ENCODE data around the gene C17orf107. TPM values are rescaled to one million over a fixed set of nuclear protein-coding genes. Genes with fewer than 3 reads are reported as not detected.
"Not testable (repeated sequence)": the region's sequence is repeated elsewhere in the genome, so short reads cannot be mapped to it uniquely, and the experiment has no call there.

Gene C17orf107
- total RNA-seq, 1 experiment from 2014 or later: 2.1 TPM

DNA sequence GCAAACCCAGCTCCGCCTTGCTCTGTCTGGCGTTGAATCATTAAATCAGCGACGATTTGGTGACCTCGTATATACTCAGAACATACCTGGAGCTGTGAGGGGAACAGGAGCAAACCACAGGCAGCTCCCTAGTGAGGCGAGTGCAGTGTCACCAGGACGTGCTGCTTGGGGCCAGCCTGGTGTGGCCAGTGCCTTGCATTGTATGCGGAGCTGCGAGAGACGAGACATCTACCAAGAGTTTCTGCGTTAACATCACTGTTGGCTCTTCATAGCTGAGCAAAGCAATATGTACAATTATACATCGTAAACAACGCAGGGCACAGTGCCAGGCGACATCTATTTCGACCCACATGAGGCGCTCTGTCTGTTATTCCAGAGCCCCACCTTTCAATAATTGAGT, 38.3 kb upstream of the C17orf107 start:
- intact Hi-C loops (cut with micrococcal nuclease; ENCODE audit: unreplicated experiment): no loop called here
- Mint-ChIP-seq H3K27ac (ENCODE audit: unreplicated experiment) (no peak overlapping the region), H3K9me3 (ENCODE audit: low read depth, unreplicated experiment) (no peaks in the 10 kb centered on the region), H3K27me3 (ENCODE audit: unreplicated experiment) (no peaks in the 10 kb centered on the region), H3K4me3 (ENCODE audit: low read depth, unreplicated experiment) (no peak overlapping the region), H3K4me1 (ENCODE audit: low read depth, unreplicated experiment) (peaks cover 28% of the 10 kb centered on the region), H3K36me3 (ENCODE audit: insufficient read depth, unreplicated experiment) (peaks cover 11% of the 10 kb centered on the region)
- CTCF ChIA-PET: no interaction called here
- no TSS peak for BruUV-seq (replicated peaks)
- TF ChIP-seq, protein P1, sequence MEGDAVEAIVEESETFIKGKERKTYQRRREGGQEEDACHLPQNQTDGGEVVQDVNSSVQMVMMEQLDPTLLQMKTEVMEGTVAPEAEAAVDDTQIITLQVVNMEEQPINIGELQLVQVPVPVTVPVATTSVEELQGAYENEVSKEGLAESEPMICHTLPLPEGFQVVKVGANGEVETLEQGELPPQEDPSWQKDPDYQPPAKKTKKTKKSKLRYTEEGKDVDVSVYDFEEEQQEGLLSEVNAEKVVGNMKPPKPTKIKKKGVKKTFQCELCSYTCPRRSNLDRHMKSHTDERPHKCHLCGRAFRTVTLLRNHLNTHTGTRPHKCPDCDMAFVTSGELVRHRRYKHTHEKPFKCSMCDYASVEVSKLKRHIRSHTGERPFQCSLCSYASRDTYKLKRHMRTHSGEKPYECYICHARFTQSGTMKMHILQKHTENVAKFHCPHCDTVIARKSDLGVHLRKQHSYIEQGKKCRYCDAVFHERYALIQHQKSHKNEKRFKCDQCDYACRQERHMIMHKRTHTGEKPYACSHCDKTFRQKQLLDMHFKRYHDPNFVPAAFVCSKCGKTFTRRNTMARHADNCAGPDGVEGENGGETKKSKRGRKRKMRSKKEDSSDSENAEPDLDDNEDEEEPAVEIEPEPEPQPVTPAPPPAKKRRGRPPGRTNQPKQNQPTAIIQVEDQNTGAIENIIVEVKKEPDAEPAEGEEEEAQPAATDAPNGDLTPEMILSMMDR (IDR thresholded peaks at IDR 0.05; ENCODE audit: unreplicated experiment): no peak
- DNase-seq: no peak

DNA sequence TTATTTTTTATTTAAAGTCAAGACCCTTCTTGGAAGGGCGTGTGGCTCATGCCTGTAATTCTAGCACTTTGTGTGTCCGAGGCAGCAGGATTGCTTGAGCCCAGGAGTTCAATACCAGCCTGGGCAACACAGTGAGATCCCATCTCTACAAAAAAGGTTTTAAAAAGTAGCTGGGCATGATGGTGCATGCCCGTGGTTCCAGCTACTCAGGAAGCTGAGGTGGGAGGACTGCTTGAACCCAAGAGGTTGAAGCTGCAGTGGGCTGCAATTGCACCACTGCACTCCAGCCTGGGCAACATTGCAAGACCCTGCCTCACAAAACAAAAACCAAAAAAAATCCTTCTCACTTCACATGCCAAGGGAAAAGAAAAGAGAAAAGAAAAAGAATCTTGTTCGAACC, 36.6 kb upstream of the C17orf107 start:
- intact Hi-C loops (cut with micrococcal nuclease; ENCODE audit: unreplicated experiment): no loop called here
- no peak overlapping the region for H3K27ac Mint-ChIP-seq (ENCODE audit: unreplicated experiment)

GRCh38 chr17:4863321-4863720, 36.0 kb upstream of the C17orf107 start:
- intact Hi-C loops (cut with micrococcal nuclease; ENCODE audit: unreplicated experiment): no loop called here
- CTCF ChIA-PET: no interaction called here
- DNase-seq: no peak
- Mint-ChIP-seq H3K27me3 (ENCODE audit: unreplicated experiment) (no peaks in the 10 kb centered on the region), H3K27ac (ENCODE audit: unreplicated experiment) (no peak overlapping the region), H3K4me1 (ENCODE audit: low read depth, unreplicated experiment) (peaks cover 11% of the 10 kb centered on the region), H3K36me3 (ENCODE audit: insufficient read depth, unreplicated experiment) (peaks cover 11% of the 10 kb centered on the region), H3K9me3 (ENCODE audit: low read depth, unreplicated experiment) (no peaks in the 10 kb centered on the region), H3K4me3 (ENCODE audit: low read depth, unreplicated experiment) (no peak overlapping the region)
- TF ChIP-seq, protein P1 (IDR thresholded peaks at IDR 0.05; ENCODE audit: unreplicated experiment): no peak
- no TSS peak for BruUV-seq (replicated peaks)

More for the DNA sequence above, 36.6 kb upstream of the C17orf107 start:
- Mint-ChIP-seq H3K36me3 (ENCODE audit: insufficient read depth, unreplicated experiment) (peaks cover 11% of the 10 kb centered on the region), H3K4me1 (ENCODE audit: low read depth, unreplicated experiment) (peaks cover 11% of the 10 kb centered on the region), H3K9me3 (ENCODE audit: low read depth, unreplicated experiment) (no peaks in the 10 kb centered on the region), H3K27me3 (ENCODE audit: unreplicated experiment) (no peaks in the 10 kb centered on the region), H3K4me3 (ENCODE audit: low read depth, unreplicated experiment) (no peak overlapping the region)
- no TSS peak for BruUV-seq (replicated peaks)
- CTCF ChIA-PET: no interaction called here
- DNase-seq: no peak
- TF ChIP-seq, protein P1 (IDR thresholded peaks at IDR 0.05; ENCODE audit: unreplicated experiment): no peak

DNA sequence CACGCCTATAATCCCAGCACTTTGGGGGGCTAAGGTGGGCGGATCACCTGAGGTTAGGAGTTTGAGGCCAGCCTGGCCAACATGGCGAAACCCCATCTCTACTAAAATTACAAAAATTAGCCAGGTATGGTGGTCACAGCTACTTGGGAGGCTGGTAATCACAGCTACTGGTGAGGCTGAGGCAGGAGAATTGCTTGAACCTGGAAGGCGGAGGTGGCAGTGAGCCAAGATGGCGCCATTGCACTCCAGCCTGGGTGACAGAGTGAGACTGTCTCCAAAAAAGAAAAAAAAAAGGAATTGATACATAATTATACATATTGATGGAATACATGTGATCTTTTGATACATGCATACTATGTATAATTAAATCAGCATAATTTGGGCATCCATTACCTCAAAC, 31.8 kb upstream of the C17orf107 start:
- DNase-seq; H3K4me1 Mint-ChIP-seq (ENCODE audit: low read depth, unreplicated experiment); BruUV-seq (replicated peaks): not testable (repeated sequence)

GRCh38 chr17:4869058-4869998, 30.0 kb upstream of the C17orf107 start:
- intact Hi-C loops (cut with micrococcal nuclease; ENCODE audit: unreplicated experiment); H3K36me3 Mint-ChIP-seq (ENCODE audit: insufficient read depth, unreplicated experiment); H3K4me1 Mint-ChIP-seq (ENCODE audit: low read depth, unreplicated experiment); BruUV-seq (replicated peaks); H3K27ac Mint-ChIP-seq (ENCODE audit: unreplicated experiment); H3K4me3 Mint-ChIP-seq (ENCODE audit: low read depth, unreplicated experiment); DNase-seq; H3K27me3 Mint-ChIP-seq (ENCODE audit: unreplicated experiment); H3K9me3 Mint-ChIP-seq (ENCODE audit: low read depth, unreplicated experiment): not testable (repeated sequence)
- CTCF ChIA-PET: interaction anchor here (0.7 kb wide), 1 partner anchor 12 kb away, joined by 4 read pairs; no protein-coding TSS in a partner anchor

More for the DNA sequence above, 31.8 kb upstream of the C17orf107 start:
- H3K27me3 Mint-ChIP-seq (ENCODE audit: unreplicated experiment); H3K9me3 Mint-ChIP-seq (ENCODE audit: low read depth, unreplicated experiment); intact Hi-C loops (cut with micrococcal nuclease; ENCODE audit: unreplicated experiment); H3K4me3 Mint-ChIP-seq (ENCODE audit: low read depth, unreplicated experiment); CTCF ChIA-PET; H3K27ac Mint-ChIP-seq (ENCODE audit: unreplicated experiment); H3K36me3 Mint-ChIP-seq (ENCODE audit: insufficient read depth, unreplicated experiment): not testable (repeated sequence)
